MCF 10A (cell line): Measurements from ENCODE around the gene ACOX1. TPM values are rescaled to one million over a fixed set of nuclear protein-coding genes. Genes with fewer than 3 reads are reported as not detected.

Experiments used
- BruUV-seq: library from RNA; stranded (reverse); fragments of 400-500 nt; replicated peaks from 2 replicates; lab custom pipeline; 2021; lab: Mats Ljungman, UMichigan
- CTCF ChIA-PET: fragments of 300-600 bp; sonication (Branson Sonifier 250); formaldehyde crosslinking; extraction: SDS; loops from one replicate; lab custom pipeline; 2021; ENCODE audit warnings: antibody characterized with exemption, inconsistent platforms; lab: Yijun Ruan, JAX
- POLR2A ChIA-PET: fragments of 300-600, 350-650 bp; sonication (Branson Sonifier 250); formaldehyde crosslinking; extraction: SDS; loops from one replicate; lab custom pipeline; 2020; ENCODE audit warnings: antibody characterized with exemption, inconsistent platforms; lab: Yijun Ruan, JAX
- DNase-seq: peaks from one replicate; pipeline ENCODE4 v3.0.0-alpha.2; 2018; ENCODE audit not compliant: unreplicated experiment
- H3K27ac Mint-ChIP-seq: one replicate; pipeline ENCODE4 v1.8.0; 2022; ENCODE audit warnings: mild to moderate bottlenecking, low read depth, mixed read lengths; ENCODE audit not compliant: unreplicated experiment
- H3K27me3 Mint-ChIP-seq: one replicate; pipeline ENCODE4 v1.8.0; 2022; ENCODE audit warnings: mixed read lengths; ENCODE audit not compliant: insufficient read depth, unreplicated experiment
- H3K36me3 Mint-ChIP-seq: one replicate; pipeline ENCODE4 v1.8.0; 2022; ENCODE audit warnings: mild to moderate bottlenecking, moderate library complexity, mixed read lengths; ENCODE audit not compliant: insufficient read depth, unreplicated experiment
- H3K4me1 Mint-ChIP-seq: one replicate; pipeline ENCODE4 v1.8.0; 2022; ENCODE audit warnings: mixed read lengths; ENCODE audit not compliant: insufficient read depth, unreplicated experiment
- H3K4me3 Mint-ChIP-seq: one replicate; pipeline ENCODE4 v1.8.0; 2022; ENCODE audit warnings: mild to moderate bottlenecking, moderate library complexity, mixed read lengths; ENCODE audit not compliant: unreplicated experiment
- H3K9me3 Mint-ChIP-seq: one replicate; pipeline ENCODE4 v1.8.0; 2022; ENCODE audit warnings: mixed read lengths; ENCODE audit not compliant: unreplicated experiment
- CTCF ChIP-seq: fragments of 200-600 bp; IDR thresholded peaks from one replicate; pipeline ENCODE4 v1.8.0; 2022; ENCODE audit warnings: antibody characterized with exemption, mild to moderate bottlenecking; ENCODE audit not compliant: unreplicated experiment
- intact Hi-C: fragments of 100-400 bp; cut with micrococcal nuclease; formaldehyde crosslinking; loops from 2 replicates; pipeline ENCODE4 v1.14.1; 2022
- total RNA-seq: library from RNA; stranded (reverse); gene quantifications from 2 replicates; pipeline ENCODE4 v1.2.3, GENCODE V29; 2022

Gene ACOX1
- total RNA-seq, 1 experiment from 2014 or later: 23.4 TPM

DNA sequence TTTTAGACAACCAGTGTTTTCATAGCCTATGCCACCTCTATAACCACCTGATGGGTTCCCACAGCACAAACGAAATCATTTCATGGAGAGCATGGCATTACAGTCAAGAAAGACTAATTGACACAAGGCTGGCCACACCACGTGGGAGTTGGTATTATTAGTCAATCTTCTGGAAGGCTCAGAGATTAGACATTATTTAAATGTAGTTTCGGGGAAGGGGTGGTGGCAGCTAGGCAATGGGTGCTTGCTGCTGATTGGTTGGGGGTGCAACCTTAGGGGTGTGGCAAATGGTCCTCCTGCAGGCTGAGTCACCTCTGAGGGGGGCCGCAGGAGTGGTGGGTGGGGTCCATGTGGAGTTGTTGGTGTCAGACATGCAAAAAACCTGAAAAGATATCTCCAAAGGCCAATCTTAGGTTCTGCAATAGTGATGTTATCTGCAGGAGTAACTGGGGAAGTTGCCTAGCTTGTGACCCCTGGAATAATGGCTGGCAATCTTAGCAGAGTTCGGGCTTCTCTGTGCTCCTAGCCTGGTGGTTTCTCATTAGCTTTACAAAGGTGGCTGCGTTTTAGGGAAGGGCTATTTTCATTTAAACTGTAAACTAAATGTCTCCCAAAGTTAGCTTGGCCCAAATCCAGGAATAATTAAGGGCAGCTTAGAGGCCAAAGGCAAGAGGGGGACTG lies 4.7 kb upstream of the ACOX1 start:
- CTCF ChIA-PET: interaction anchor here (0.6 to 1.2 kb wide), 4 partner anchors 22 to 296 kb away, joined by 3 read pairs; no protein-coding TSS in a partner anchor
- H3K4me3 Mint-ChIP-seq: peak overlapping the region; percentile 1

DNA sequence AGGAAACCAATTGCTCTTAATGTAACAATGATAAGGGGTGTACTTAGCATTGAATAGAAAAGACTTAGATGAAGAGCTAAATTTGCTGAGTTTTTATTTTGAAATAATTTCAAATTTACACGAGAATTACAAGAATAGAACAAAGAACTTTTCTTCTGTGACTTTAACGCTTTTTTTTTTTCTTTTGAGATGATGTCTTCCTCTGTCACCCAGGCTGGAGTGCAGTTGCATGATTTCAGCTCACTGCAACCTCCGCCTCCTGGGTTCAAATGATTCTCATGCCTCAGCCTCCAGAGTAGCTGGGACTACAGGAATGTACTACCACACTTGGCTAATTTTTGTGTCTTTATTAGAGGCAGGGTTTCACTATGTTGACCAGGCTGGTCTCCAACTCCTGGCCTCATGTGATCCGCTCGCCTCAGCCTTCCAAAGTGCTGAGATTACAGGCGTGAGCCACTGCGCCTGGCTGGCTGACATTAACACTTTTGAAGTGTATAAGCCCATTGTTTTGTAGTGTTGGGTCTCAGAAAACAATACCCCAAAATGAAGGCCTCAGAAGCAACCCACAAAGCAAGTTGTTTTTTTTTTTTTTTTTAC lies 2.2 kb upstream of the ACOX1 start:
- ChIA-PET CTCF (interaction anchor here (0.6 to 1.4 kb wide), 5 partner anchors 33 to 314 kb away, joined by 3 to 6 read pairs (median 3); partner anchors contain the start of genes RECQL5 and SAP30BP), POLR2A (interaction anchor here (0.6 to 2.0 kb wide), 7 partner anchors 10 to 521 kb away, joined by 3 to 6 read pairs (median 3); partner anchors contain the start of genes TRIM65 and WBP2)
- Mint-ChIP-seq H3K4me1 (peaks cover 11% of the 10 kb centered on the region), H3K27ac (no peak overlapping the region), H3K4me3 (peak overlapping the region; percentile 100), H3K9me3 (no peaks in the 10 kb centered on the region), H3K36me3 (peaks cover 14% of the 10 kb centered on the region), H3K27me3 (no peaks in the 10 kb centered on the region)
- no peak for DNase-seq
- BruUV-seq: no TSS peak
- intact Hi-C loops: no loop called here
- no peak for TF ChIP-seq CTCF

More for the DNA sequence above, 4.7 kb upstream of the ACOX1 start:
- H3K9me3 Mint-ChIP-seq: no peaks in the 10 kb centered on the region
- H3K27me3 Mint-ChIP-seq: no peaks in the 10 kb centered on the region
- peak; percentile 45 for DNase-seq
- no peak overlapping the region for H3K27ac Mint-ChIP-seq
- TF ChIP-seq CTCF: no peak
- H3K36me3 Mint-ChIP-seq: peaks cover 5% of the 10 kb centered on the region
- BruUV-seq: no TSS peak
- POLR2A ChIA-PET: interaction anchor here (0.7 to 1.0 kb wide), 2 partner anchors 104 to 1553 kb away, joined by 3 to 6 read pairs; no protein-coding TSS in a partner anchor
- peaks cover 7% of the 10 kb centered on the region for H3K4me1 Mint-ChIP-seq
- intact Hi-C loops: no loop called here

- H3K4me1 Mint-ChIP-seq: peaks cover 19% of the 10 kb centered on the region
- no TSS peak for BruUV-seq
- H3K9me3 Mint-ChIP-seq: no peaks in the 10 kb centered on the region
- intact Hi-C loops: no loop called here
- no peak for DNase-seq
- no peaks in the 10 kb centered on the region for H3K27me3 Mint-ChIP-seq
- H3K36me3 Mint-ChIP-seq: peaks cover 15% of the 10 kb centered on the region
- CTCF ChIA-PET: interaction anchor here (0.6 to 1.4 kb wide), 5 partner anchors 25 to 313 kb away, joined by 3 to 6 read pairs (median 3); partner anchors contain the start of genes RECQL5 and SAP30BP
- POLR2A ChIA-PET: interaction anchor here (0.6 to 2.0 kb wide), 14 partner anchors 10 to 521 kb away, joined by 3 to 6 read pairs (median 3); partner anchors contain the start of genes MRPL38, TRIM65 and WBP2
- peak overlapping the region; percentile 100 for H3K27ac Mint-ChIP-seq
- TF ChIP-seq CTCF: no peak
- H3K4me3 Mint-ChIP-seq: peak overlapping the region; percentile 100
Observed at GRCh38 chr17:75980188-75981018, 1.4 kb upstream of the ACOX1 start.
